Measurements from ENCODE around the gene RAMACL.
A peak's percentile ranks its signal among the peaks of the same experiment; 100 is the strongest.

Gene RAMACL

GRCh38 chr6:166589786-166590574 lies 3.5 kb upstream of the RAMACL start:
- H3K4me3 ChIP-seq (ENCODE audit: control insufficient read depth, low read depth, low read length) = no peak overlapping the region
- TF ChIP-seq, protein P1, sequence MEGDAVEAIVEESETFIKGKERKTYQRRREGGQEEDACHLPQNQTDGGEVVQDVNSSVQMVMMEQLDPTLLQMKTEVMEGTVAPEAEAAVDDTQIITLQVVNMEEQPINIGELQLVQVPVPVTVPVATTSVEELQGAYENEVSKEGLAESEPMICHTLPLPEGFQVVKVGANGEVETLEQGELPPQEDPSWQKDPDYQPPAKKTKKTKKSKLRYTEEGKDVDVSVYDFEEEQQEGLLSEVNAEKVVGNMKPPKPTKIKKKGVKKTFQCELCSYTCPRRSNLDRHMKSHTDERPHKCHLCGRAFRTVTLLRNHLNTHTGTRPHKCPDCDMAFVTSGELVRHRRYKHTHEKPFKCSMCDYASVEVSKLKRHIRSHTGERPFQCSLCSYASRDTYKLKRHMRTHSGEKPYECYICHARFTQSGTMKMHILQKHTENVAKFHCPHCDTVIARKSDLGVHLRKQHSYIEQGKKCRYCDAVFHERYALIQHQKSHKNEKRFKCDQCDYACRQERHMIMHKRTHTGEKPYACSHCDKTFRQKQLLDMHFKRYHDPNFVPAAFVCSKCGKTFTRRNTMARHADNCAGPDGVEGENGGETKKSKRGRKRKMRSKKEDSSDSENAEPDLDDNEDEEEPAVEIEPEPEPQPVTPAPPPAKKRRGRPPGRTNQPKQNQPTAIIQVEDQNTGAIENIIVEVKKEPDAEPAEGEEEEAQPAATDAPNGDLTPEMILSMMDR (conservative IDR thresholded peaks at IDR 0.05; ENCODE audit: control insufficient read depth, insufficient read depth, low read depth, low read length) = no peak
- no peak for DNase-seq (ENCODE audit: low read depth)

DNA sequence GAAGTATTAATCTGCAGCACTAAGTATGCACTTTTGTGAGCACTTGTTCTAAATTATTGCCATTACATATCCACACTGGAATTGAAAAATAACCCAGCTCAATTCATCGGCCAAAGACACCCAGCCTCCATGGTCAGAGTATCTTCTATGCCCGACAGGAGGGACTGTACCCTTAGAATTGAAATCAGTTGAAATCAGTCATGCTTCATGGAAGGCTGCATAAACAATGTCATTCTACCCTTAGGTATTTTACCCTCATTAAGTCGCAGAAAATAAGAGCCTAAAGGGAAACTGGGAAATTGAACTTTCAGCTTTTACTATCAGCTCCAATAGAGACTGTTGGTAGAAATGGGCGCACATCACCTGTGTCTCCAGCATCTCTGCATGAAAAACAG lies 2.9 kb upstream of the RAMACL start:
- no peak for DNase-seq (ENCODE audit: low read depth)
- TF ChIP-seq, protein P1 (conservative IDR thresholded peaks at IDR 0.05; ENCODE audit: control insufficient read depth, insufficient read depth, low read depth, low read length) = no peak
- no peak overlapping the region for H3K4me3 ChIP-seq (ENCODE audit: control insufficient read depth, low read depth, low read length)

- DNase-seq (ENCODE audit: low read depth) = peak; percentile 54
- TF ChIP-seq, protein P1 (conservative IDR thresholded peaks at IDR 0.05; ENCODE audit: control insufficient read depth, insufficient read depth, low read depth, low read length) = no peak
- H3K4me3 ChIP-seq (ENCODE audit: control insufficient read depth, low read depth, low read length) = no peak overlapping the region
Measured at GRCh38 chr6:166588691-166589336, 2.3 kb upstream of the RAMACL start.

- no peak for DNase-seq (ENCODE audit: low read depth)
- TF ChIP-seq, protein P1 (conservative IDR thresholded peaks at IDR 0.05; ENCODE audit: control insufficient read depth, insufficient read depth, low read depth, low read length) = no peak
- no peak overlapping the region for H3K4me3 ChIP-seq (ENCODE audit: control insufficient read depth, low read depth, low read length)
Measured at GRCh38 chr6:166587631-166588413, 1.3 kb upstream of the RAMACL start.

- TF ChIP-seq, protein P1 (conservative IDR thresholded peaks at IDR 0.05; ENCODE audit: control insufficient read depth, insufficient read depth, low read depth, low read length) = no peak
- no peak overlapping the region for H3K4me3 ChIP-seq (ENCODE audit: control insufficient read depth, low read depth, low read length)
- no peak for DNase-seq (ENCODE audit: low read depth)
Measured at GRCh38 chr6:166584853-166585429, 1.5 kb downstream of the RAMACL start.

DNA sequence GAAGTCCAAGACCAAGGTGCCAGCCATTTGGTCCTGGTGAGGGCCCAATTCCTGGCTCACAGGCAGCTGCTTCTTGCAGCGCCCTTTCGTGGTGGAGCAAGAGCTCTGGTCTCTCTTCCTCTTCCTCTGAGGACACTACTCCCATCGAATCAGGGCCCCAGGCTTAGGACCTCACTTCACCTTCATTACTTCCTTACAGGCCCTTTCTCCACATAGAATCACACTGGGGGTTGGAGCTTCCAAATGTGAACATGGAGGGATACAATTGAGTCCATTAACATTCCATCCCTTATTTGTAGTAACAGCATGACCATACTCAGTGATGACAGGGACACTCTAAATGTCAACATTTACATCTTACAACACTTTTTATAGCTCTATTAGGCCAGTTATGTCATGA lies 2.3 kb downstream of the RAMACL start:
- TF ChIP-seq, protein P1 (conservative IDR thresholded peaks at IDR 0.05; ENCODE audit: control insufficient read depth, insufficient read depth, low read depth, low read length) = no peak
- DNase-seq (ENCODE audit: low read depth) = no peak
- H3K4me3 ChIP-seq (ENCODE audit: control insufficient read depth, low read depth, low read length) = no peak overlapping the region
